Sigmoid colon (tissue), 4 donors: Measurements from ENCODE around the gene FIG4.

ENCODE experiments used
- EP300 ChIP-seq, 4 donors: sonication (generic); formaldehyde crosslinking; IDR thresholded peaks; one replicate each; pipeline ENCODE4 v1.6.1; 2017; ENCODE audit warnings: antibody characterized with exemption in 4 of 4
- POLR2A ChIP-seq, 2 donors: fragments of 450-650 bp; IDR thresholded peaks; one replicate each; pipeline ENCODE4 v1.6.1; 2016; ENCODE audit warnings: antibody characterized with exemption in 2 of 2, mild to moderate bottlenecking in 2 of 2, moderate library complexity in 2 of 2
- POLR2AphosphoS5 ChIP-seq, 4 donors: sonication (generic); formaldehyde crosslinking; IDR thresholded peaks; one replicate each; pipeline ENCODE4 v1.6.1; 2017; ENCODE audit warnings: antibody characterized with exemption in 4 of 4
- TF ChIP-seq, protein P1 (sequence below), 4 experiments: fragments of 450-650 bp in 3 of 4; fragments of 200-600 bp in 1 of 4; IDR thresholded peaks; one replicate each; pipeline ENCODE4 v1.5.1; 2016 to 2019; ENCODE audit warnings: antibody characterized with exemption in 4 of 4, mild to moderate bottlenecking in 3 of 4, moderate library complexity in 2 of 4

DNA sequence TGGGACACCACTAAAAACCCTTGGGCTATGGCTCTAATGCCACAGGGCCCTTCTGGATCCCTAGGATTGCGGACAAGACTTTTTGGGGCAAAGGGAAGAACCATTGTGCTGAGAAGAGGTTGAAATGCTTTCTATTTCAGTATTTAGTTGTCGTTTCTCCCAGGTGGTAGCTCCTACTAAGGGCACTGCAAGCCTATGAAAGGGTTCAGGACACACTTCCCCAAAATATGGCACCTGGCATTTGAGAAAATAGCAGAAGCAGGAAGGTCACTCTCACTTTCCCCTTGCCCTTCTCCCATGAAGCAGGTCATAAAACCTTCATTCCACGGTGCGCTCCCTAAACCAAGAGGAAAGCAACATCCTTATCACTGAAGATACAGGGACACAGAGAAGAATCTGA is 161.6 kb downstream of the FIG4 start:
- TF ChIP-seq POLR2A (IDR thresholded peaks at IDR 0.05) (no peak), POLR2AphosphoS5 (IDR thresholded peaks at IDR 0.05) (no peak), EP300 (IDR thresholded peaks at IDR 0.05) (no peak)
- TF ChIP-seq, protein P1, sequence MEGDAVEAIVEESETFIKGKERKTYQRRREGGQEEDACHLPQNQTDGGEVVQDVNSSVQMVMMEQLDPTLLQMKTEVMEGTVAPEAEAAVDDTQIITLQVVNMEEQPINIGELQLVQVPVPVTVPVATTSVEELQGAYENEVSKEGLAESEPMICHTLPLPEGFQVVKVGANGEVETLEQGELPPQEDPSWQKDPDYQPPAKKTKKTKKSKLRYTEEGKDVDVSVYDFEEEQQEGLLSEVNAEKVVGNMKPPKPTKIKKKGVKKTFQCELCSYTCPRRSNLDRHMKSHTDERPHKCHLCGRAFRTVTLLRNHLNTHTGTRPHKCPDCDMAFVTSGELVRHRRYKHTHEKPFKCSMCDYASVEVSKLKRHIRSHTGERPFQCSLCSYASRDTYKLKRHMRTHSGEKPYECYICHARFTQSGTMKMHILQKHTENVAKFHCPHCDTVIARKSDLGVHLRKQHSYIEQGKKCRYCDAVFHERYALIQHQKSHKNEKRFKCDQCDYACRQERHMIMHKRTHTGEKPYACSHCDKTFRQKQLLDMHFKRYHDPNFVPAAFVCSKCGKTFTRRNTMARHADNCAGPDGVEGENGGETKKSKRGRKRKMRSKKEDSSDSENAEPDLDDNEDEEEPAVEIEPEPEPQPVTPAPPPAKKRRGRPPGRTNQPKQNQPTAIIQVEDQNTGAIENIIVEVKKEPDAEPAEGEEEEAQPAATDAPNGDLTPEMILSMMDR (IDR thresholded peaks at IDR 0.05): no peak
